IPS-20b (cell line): ENCODE measurements around the gene FHIT.

Source experiments
- H3K27ac ChIP-seq: one replicate; pipeline ENCODE4 v1.5.1; 2013; ENCODE audit warnings: low read length
- H3K27me3 ChIP-seq: 2 replicates; pipeline ENCODE4 v1.6.1; 2013; ENCODE audit warnings: mild to moderate bottlenecking, low read length, inconsistent platforms; ENCODE audit not compliant: insufficient read depth
- H3K36me3 ChIP-seq: 2 replicates; pipeline ENCODE4 v1.6.1; 2013; ENCODE audit warnings: low read depth, mild to moderate bottlenecking, inconsistent platforms, low read length, moderate library complexity; ENCODE audit not compliant: insufficient read depth
- H3K4me1 ChIP-seq: 2 replicates; pipeline ENCODE4 v1.6.1; 2013; ENCODE audit warnings: mild to moderate bottlenecking, control low read depth, inconsistent platforms, low read length, moderate library complexity; ENCODE audit not compliant: insufficient read depth
- H3K4me3 ChIP-seq: 2 replicates; pipeline ENCODE4 v1.5.1; 2013; ENCODE audit warnings: mild to moderate bottlenecking, low read length, inconsistent platforms
- H3K9ac ChIP-seq: 2 replicates; pipeline ENCODE4 v1.6.1; 2013; ENCODE audit warnings: low read depth, mild to moderate bottlenecking, inconsistent platforms, low read length, moderate library complexity
- H3K9me3 ChIP-seq: 2 replicates; pipeline ENCODE4 v1.6.1; 2013; ENCODE audit warnings: mild to moderate bottlenecking, low read depth, low read length, inconsistent platforms; ENCODE audit not compliant: insufficient read depth

The FHIT gene

GRCh38 chr3:60308808-60309207, 942.4 kb downstream of the FHIT start:
- Histone ChIP-seq H3K4me3 (no peak overlapping the region), H3K9ac (no peak overlapping the region)

GRCh38 chr3:60307562-60308199, 943.6 kb downstream of the FHIT start:
- Histone ChIP-seq H3K4me1 (no peaks in the 10 kb centered on the region), H3K9me3 (no peaks in the 10 kb centered on the region), H3K36me3 (no peaks in the 10 kb centered on the region), H3K27me3 (no peaks in the 10 kb centered on the region), H3K4me3 (no peak overlapping the region), H3K9ac (no peak overlapping the region), H3K27ac (no peak overlapping the region)

More at GRCh38 chr3:60308808-60309207, 942.4 kb downstream of the FHIT start:
- H3K27me3 ChIP-seq = no peaks in the 10 kb centered on the region
- no peaks in the 10 kb centered on the region for H3K36me3 ChIP-seq
- H3K4me1 ChIP-seq = no peaks in the 10 kb centered on the region
- no peaks in the 10 kb centered on the region for H3K9me3 ChIP-seq
- H3K27ac ChIP-seq = no peak overlapping the region

GRCh38 chr3:60304112-60304511, 947.1 kb downstream of the FHIT start:
- no peak overlapping the region for H3K27ac ChIP-seq
- H3K4me1 ChIP-seq = no peaks in the 10 kb centered on the region
- no peaks in the 10 kb centered on the region for H3K9me3 ChIP-seq
- H3K36me3 ChIP-seq = no peaks in the 10 kb centered on the region
- no peaks in the 10 kb centered on the region for H3K27me3 ChIP-seq
- no peak overlapping the region for H3K4me3 ChIP-seq
- H3K9ac ChIP-seq = no peak overlapping the region

- Histone ChIP-seq H3K9me3 (no peaks in the 10 kb centered on the region), H3K27ac (no peak overlapping the region)
These were observed 948.1 kb downstream of the FHIT start for GRCh38 chr3:60303160-60303559.

DNA sequence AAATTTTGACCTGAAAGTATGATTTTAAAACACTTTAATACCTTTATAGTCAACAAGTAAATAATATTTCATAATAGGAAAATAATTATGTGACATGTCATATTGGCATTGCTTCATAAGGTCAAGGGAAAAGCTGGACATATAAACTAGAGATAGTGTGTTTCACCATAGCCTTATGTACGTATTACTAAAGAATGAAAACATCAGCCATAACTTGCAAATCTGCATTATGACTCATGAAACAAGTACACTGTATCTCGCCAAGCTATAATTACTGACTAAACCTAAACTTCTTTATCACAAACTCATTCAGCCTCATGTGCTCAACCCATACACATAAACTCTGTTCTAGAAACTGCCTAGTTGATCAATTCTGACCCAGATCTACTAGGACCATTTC, 950.1 kb downstream of the FHIT start:
- H3K27ac ChIP-seq = no peak overlapping the region
- H3K27me3 ChIP-seq = no peaks in the 10 kb centered on the region
- H3K9ac ChIP-seq = no peak overlapping the region
- H3K4me3 ChIP-seq = no peak overlapping the region
- no peaks in the 10 kb centered on the region for H3K4me1 ChIP-seq
- no peaks in the 10 kb centered on the region for H3K36me3 ChIP-seq
- H3K9me3 ChIP-seq = no peaks in the 10 kb centered on the region

More at GRCh38 chr3:60303160-60303559, 948.1 kb downstream of the FHIT start:
- Histone ChIP-seq H3K4me1 (no peaks in the 10 kb centered on the region), H3K4me3 (no peak overlapping the region), H3K27me3 (no peaks in the 10 kb centered on the region), H3K36me3 (no peaks in the 10 kb centered on the region), H3K9ac (no peak overlapping the region)

DNA sequence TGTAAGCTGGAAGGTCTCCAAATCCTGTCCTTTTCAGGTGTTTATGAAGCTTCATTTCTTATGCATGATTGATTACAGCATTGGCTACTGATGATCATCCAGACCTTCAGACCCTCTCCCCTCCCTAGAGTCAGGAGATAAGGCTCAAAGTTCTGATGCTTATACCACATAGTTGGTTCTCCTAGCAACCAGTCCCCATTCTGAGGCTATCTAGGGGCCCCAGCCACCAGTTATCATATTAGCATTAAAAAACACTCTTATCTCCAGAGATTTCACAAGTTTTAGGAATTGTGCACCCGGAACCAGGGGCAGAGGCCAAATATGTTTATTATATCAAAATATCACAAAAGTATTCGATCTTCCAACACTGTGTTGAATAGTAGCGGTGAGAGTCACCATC, 953.1 kb downstream of the FHIT start:
- Histone ChIP-seq H3K9ac (no peak overlapping the region), H3K27ac (no peak overlapping the region), H3K4me3 (no peak overlapping the region), H3K4me1 (no peaks in the 10 kb centered on the region), H3K27me3 (no peaks in the 10 kb centered on the region), H3K9me3 (no peaks in the 10 kb centered on the region), H3K36me3 (no peaks in the 10 kb centered on the region)

DNA sequence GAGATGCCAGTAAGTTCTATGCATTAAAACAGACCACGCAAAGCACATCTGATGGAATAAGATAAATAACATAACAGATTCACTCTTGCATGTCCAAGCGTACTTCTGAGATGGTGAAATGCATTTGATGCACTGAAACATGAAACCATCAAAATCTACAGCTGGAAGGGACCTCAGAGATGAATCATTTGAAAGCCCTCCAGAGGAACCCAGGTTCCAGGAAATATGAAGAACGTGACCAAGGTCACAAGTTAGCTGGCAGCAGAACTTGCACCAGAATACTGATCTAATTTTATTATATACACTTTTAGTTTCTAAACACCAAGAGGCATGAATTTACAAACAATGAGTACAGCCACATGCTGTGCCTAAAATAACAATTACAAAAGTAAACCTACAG, 957.1 kb downstream of the FHIT start:
- no peak overlapping the region for H3K27ac ChIP-seq
- no peaks in the 10 kb centered on the region for H3K9me3 ChIP-seq
- H3K27me3 ChIP-seq = no peaks in the 10 kb centered on the region
- no peaks in the 10 kb centered on the region for H3K4me1 ChIP-seq
- no peaks in the 10 kb centered on the region for H3K36me3 ChIP-seq
- no peak overlapping the region for H3K9ac ChIP-seq
- no peak overlapping the region for H3K4me3 ChIP-seq

- H3K27me3 ChIP-seq = no peaks in the 10 kb centered on the region
- no peak overlapping the region for H3K9ac ChIP-seq
- no peaks in the 10 kb centered on the region for H3K36me3 ChIP-seq
- H3K9me3 ChIP-seq = no peaks in the 10 kb centered on the region
- H3K4me1 ChIP-seq = no peaks in the 10 kb centered on the region
- H3K27ac ChIP-seq = no peak overlapping the region
- H3K4me3 ChIP-seq = no peak overlapping the region
These were observed 960.1 kb downstream of the FHIT start for GRCh38 chr3:60291115-60291514.

GRCh38 chr3:60290122-60290492, 961.1 kb downstream of the FHIT start:
- Histone ChIP-seq H3K9me3 (no peaks in the 10 kb centered on the region), H3K27ac (no peak overlapping the region), H3K36me3 (no peaks in the 10 kb centered on the region), H3K4me1 (no peaks in the 10 kb centered on the region), H3K9ac (no peak overlapping the region), H3K4me3 (no peak overlapping the region), H3K27me3 (no peaks in the 10 kb centered on the region)

GRCh38 chr3:60289341-60290121, 961.7 kb downstream of the FHIT start:
- Histone ChIP-seq H3K27me3 (no peaks in the 10 kb centered on the region), H3K9me3 (no peaks in the 10 kb centered on the region), H3K36me3 (no peaks in the 10 kb centered on the region), H3K4me3 (no peak overlapping the region), H3K27ac (no peak overlapping the region), H3K4me1 (no peaks in the 10 kb centered on the region), H3K9ac (no peak overlapping the region)

DNA sequence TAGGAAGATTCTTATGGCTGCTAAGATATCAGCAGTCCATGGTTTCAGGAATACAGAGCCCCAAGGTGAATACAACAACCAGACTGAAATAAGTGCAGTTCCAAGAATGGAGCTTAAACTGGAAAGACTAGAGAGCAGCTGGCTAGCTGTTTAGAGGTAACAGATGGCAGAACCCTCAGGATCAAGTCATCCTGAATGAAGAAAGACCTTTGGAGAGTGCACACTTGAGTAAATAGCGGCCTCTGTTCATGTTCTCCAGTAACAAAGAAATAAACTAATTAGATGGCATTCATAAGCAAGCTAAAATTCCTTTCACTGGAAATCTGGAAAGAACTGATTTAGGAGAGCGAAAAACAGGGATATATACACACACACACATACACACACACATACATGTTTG, 968.4 kb downstream of the FHIT start:
- no peak overlapping the region for H3K27ac ChIP-seq
- H3K27me3 ChIP-seq = no peaks in the 10 kb centered on the region
- no peaks in the 10 kb centered on the region for H3K36me3 ChIP-seq
- no peak overlapping the region for H3K9ac ChIP-seq
- H3K4me1 ChIP-seq = no peaks in the 10 kb centered on the region
- H3K9me3 ChIP-seq = no peaks in the 10 kb centered on the region
- no peak overlapping the region for H3K4me3 ChIP-seq

DNA sequence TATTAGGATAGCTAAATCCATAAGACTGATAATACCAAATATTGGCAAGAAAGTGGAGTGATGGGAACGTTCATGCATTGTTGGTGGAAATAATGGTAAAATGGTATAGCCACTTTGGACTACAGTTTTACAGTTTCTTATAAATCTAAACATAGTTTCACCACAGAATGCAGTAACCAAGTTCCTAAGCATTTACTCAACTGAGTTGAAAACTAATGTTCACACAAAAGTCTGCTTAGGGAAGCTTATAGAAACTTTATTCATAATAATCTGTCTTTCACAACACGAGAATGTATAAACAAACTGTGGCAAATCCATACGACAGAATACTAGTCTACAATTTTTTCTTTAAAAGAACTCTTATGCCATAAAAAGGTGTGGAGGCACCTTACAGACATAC, 969.3 kb downstream of the FHIT start:
- H3K4me3 ChIP-seq = no peak overlapping the region
- no peaks in the 10 kb centered on the region for H3K9me3 ChIP-seq
- no peaks in the 10 kb centered on the region for H3K4me1 ChIP-seq
- no peak overlapping the region for H3K9ac ChIP-seq
- H3K27ac ChIP-seq = no peak overlapping the region
- H3K36me3 ChIP-seq = no peaks in the 10 kb centered on the region
- no peaks in the 10 kb centered on the region for H3K27me3 ChIP-seq
